Thyroid gland (tissue), 4 donors: ENCODE results near the gene ARID3A.

Experiments used
- POLR2A ChIP-seq, 2 donors: fragments of 450-650 bp; IDR thresholded peaks; one replicate each; pipeline ENCODE4 v1.6.1; 2017; ENCODE audit warnings: antibody characterized with exemption in 2 of 2, mild to moderate bottlenecking in 2 of 2, moderate library complexity in 1 of 2
- TF ChIP-seq, protein P1 (sequence below), 6 experiments: fragments of 200-600 bp in 3 of 6; fragments of 450-650 bp in 3 of 6; sonication (generic) in 3 of 6; IDR thresholded peaks; one replicate each; pipeline ENCODE4 v1.5.1; 2016 to 2019; ENCODE audit warnings: antibody characterized with exemption in 6 of 6, mild to moderate bottlenecking in 2 of 6, inconsistent platforms in 1 of 6, moderate library complexity in 1 of 6

DNA sequence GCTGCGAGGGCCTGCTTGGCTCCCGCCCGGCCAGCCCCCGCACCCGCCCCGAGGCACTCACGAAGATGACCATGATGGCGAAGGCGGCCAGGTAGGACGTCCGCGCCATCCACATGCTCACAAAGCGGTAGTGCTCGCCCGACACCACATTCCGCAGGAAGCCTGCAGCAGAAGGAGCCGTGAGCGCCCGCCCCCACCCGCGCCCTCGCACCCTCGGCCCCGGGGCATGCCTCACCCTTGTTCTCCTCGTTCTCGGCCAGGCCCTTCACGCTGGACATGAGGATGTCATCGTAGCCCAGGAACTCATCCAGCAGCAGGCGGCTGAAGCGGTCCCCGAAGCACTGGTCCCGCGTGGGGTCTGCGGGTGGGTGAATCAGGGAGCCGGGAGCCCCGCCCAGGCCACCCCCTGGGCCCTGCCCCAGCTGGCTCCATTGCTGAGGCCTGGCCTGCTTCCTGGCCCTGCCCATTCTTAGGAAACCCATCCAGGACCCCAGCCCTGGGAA lies 86.0 kb downstream of the ARID3A start:
- TF ChIP-seq, protein P1, sequence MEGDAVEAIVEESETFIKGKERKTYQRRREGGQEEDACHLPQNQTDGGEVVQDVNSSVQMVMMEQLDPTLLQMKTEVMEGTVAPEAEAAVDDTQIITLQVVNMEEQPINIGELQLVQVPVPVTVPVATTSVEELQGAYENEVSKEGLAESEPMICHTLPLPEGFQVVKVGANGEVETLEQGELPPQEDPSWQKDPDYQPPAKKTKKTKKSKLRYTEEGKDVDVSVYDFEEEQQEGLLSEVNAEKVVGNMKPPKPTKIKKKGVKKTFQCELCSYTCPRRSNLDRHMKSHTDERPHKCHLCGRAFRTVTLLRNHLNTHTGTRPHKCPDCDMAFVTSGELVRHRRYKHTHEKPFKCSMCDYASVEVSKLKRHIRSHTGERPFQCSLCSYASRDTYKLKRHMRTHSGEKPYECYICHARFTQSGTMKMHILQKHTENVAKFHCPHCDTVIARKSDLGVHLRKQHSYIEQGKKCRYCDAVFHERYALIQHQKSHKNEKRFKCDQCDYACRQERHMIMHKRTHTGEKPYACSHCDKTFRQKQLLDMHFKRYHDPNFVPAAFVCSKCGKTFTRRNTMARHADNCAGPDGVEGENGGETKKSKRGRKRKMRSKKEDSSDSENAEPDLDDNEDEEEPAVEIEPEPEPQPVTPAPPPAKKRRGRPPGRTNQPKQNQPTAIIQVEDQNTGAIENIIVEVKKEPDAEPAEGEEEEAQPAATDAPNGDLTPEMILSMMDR (IDR thresholded peaks at IDR 0.05): no peak
- TF ChIP-seq POLR2A (IDR thresholded peaks at IDR 0.05): no peak
